ENCODE results near the gene AS3MT. TPM values are rescaled to one million over a fixed set of nuclear protein-coding genes. Genes with fewer than 3 reads are reported as not detected.

The AS3MT gene
- total and polyA plus RNA-seq, 11 donors, result 5.2 to 42.2 (median 15.8) TPM

GRCh38 chr10:102878629-102879028, 9.4 kb downstream of the AS3MT start:
- Histone ChIP-seq H3K4me1 (peaks cover 0 to 8% (median 0%) of the 10 kb centered on the region in 12 donors), H3K27ac (peak overlapping the region in 1 of 12 donors; percentile 23), H3K4me3 (no peak overlapping the region), H3K36me3 (peaks cover 0 to 81% (median 8%) of the 10 kb centered on the region in 9 donors), H3K9me3 (no peaks in the 10 kb centered on the region), H3K27me3 (no peaks in the 10 kb centered on the region)
- no peak for DNase-seq
- intact Hi-C loops (cut with DNase I), result no loop called here
- 35 to 52% (median 45%) methylated on average over 4 of the region's 4 CpGs for WGBS, 4 donors
- TF ChIP-seq POLR2A (IDR thresholded peaks at IDR 0.05) (no peak), CTCF (IDR thresholded peaks at IDR 0.05) (no peak)
- no peak for ATAC-seq

- H3K4me1 ChIP-seq, result peaks cover 0 to 8% (median 0%) of the 10 kb centered on the region in 12 donors
- no peaks in the 10 kb centered on the region for H3K27me3 ChIP-seq
- intact Hi-C loops (cut with DNase I), result no loop called here
- H3K36me3 ChIP-seq, result peaks cover 0 to 69% (median 0%) of the 10 kb centered on the region in 9 donors
- H3K9me3 ChIP-seq, result no peaks in the 10 kb centered on the region
- WGBS, 4 donors, result 89 to 97% (median 95%) methylated on average over 2 of the region's 2 CpGs
- TF ChIP-seq CTCF (IDR thresholded peaks at IDR 0.05) (no peak), POLR2A (IDR thresholded peaks at IDR 0.05) (no peak)
- H3K4me3 ChIP-seq, result no peak overlapping the region
- H3K27ac ChIP-seq, result no peak overlapping the region
- ATAC-seq, result no peak
- DNase-seq, result no peak
Observed at GRCh38 chr10:102880256-102880655, 11.0 kb downstream of the AS3MT start.

DNA sequence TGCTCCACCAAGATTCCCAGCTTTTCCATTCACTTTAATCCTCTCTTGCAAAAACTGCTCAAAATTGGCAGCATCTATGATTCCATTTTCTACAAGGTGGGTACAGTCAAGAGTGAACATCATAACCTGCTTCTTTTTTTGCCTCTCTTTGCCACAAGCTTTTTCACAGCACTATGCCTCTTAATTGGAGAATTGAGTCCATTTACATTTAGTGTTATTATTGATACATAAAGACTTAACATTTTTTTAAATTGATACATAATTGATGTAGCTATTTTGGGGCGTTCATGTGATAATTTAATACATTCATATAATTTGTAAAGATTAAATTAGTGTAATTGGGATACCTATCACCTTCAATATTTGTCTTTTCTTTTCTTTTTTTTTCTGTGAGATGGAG, 18.8 kb downstream of the AS3MT start:
- no peak for ATAC-seq
- no peak for DNase-seq
- H3K27ac ChIP-seq, result no peak overlapping the region
- H3K4me3 ChIP-seq, result no peak overlapping the region
- 92 to 98% (median 95%) methylated on average over 1 of the region's 1 CpG for WGBS, 4 donors
- no peak for TF ChIP-seq POLR2A (IDR thresholded peaks at IDR 0.05)
- no peak for TF ChIP-seq CTCF (IDR thresholded peaks at IDR 0.05)
- no peaks in the 10 kb centered on the region for H3K4me1 ChIP-seq
- H3K9me3 ChIP-seq, result no peaks in the 10 kb centered on the region
- no peaks in the 10 kb centered on the region for H3K27me3 ChIP-seq
- intact Hi-C loops (cut with DNase I), result no loop called here
- peaks cover 0 to 43% (median 15%) of the 10 kb centered on the region in 9 donors for H3K36me3 ChIP-seq

DNA sequence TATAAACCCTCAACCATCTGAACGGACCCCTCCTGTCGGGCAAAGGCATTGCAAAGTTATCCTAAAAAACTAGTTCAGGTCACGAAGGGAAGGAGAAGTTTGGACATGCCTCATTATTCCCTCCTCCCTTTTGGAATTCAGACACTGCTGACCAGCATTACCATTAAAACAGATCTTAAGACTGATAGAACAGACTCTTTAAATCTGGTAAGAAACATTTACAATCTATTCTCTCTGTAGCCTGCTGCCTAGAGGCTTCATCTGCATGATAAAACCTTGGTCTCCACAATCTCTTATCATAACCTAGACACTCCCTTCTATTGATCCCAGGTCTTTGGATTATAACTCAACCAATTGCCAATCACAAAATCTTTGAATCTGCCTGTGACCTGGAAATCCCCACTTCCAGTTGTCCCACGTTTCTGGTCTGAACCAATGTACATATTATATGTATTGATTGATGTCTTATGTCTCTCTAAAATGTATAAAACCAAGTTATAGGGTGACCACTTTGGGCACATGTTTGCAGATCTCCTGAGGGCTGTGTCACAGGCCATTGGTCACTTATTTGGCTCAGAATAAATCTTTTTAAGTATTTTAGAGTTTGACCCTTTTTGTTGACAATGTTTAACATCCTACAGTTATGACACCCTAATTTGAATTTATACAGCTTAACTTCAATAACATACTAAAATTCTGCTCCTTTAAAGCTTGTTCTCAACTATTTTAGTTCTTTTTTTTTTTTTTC, 25.4 kb downstream of the AS3MT start:
- H3K4me1 ChIP-seq, result no peaks in the 10 kb centered on the region
- TF ChIP-seq CTCF (IDR thresholded peaks at IDR 0.05) (no peak), POLR2A (IDR thresholded peaks at IDR 0.05) (no peak)
- H3K27me3 ChIP-seq, result no peaks in the 10 kb centered on the region
- H3K4me3 ChIP-seq, result no peak overlapping the region
- no peak for ATAC-seq
- intact Hi-C loops (cut with DNase I), result loop anchor here in 2 of 10 donors (5.0 kb wide), 2 partner anchors 57 to 167 kb away; partner anchors contain the start of gene CYP17A1 (in 2 of the 2)
- WGBS, 4 donors, result 91 to 93% (median 92%) methylated on average over 4 of the region's 4 CpGs
- peaks cover 0 to 62% (median 27%) of the 10 kb centered on the region in 9 donors for H3K36me3 ChIP-seq
- no peak for DNase-seq
- no peak overlapping the region for H3K27ac ChIP-seq
- H3K9me3 ChIP-seq, result no peaks in the 10 kb centered on the region

Data from heart left ventricle (tissue), 16 donors.